Fibroblast of skin of right biceps (primary cell): Measurements from ENCODE around the gene TIMELESS.
"Not testable (repeated sequence)": the region's sequence is repeated elsewhere in the genome, so short reads cannot be mapped to it uniquely, and the experiment has no call there.

Experiments used
- DNase-seq: peaks from one replicate; pipeline ENCODE4 v3.0.0-alpha.2; 2013

The TIMELESS gene, protein sequence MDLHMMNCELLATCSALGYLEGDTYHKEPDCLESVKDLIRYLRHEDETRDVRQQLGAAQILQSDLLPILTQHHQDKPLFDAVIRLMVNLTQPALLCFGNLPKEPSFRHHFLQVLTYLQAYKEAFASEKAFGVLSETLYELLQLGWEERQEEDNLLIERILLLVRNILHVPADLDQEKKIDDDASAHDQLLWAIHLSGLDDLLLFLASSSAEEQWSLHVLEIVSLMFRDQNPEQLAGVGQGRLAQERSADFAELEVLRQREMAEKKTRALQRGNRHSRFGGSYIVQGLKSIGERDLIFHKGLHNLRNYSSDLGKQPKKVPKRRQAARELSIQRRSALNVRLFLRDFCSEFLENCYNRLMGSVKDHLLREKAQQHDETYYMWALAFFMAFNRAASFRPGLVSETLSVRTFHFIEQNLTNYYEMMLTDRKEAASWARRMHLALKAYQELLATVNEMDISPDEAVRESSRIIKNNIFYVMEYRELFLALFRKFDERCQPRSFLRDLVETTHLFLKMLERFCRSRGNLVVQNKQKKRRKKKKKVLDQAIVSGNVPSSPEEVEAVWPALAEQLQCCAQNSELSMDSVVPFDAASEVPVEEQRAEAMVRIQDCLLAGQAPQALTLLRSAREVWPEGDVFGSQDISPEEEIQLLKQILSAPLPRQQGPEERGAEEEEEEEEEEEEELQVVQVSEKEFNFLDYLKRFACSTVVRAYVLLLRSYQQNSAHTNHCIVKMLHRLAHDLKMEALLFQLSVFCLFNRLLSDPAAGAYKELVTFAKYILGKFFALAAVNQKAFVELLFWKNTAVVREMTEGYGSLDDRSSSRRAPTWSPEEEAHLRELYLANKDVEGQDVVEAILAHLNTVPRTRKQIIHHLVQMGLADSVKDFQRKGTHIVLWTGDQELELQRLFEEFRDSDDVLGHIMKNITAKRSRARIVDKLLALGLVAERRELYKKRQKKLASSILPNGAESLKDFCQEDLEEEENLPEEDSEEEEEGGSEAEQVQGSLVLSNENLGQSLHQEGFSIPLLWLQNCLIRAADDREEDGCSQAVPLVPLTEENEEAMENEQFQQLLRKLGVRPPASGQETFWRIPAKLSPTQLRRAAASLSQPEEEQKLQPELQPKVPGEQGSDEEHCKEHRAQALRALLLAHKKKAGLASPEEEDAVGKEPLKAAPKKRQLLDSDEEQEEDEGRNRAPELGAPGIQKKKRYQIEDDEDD

DNA sequence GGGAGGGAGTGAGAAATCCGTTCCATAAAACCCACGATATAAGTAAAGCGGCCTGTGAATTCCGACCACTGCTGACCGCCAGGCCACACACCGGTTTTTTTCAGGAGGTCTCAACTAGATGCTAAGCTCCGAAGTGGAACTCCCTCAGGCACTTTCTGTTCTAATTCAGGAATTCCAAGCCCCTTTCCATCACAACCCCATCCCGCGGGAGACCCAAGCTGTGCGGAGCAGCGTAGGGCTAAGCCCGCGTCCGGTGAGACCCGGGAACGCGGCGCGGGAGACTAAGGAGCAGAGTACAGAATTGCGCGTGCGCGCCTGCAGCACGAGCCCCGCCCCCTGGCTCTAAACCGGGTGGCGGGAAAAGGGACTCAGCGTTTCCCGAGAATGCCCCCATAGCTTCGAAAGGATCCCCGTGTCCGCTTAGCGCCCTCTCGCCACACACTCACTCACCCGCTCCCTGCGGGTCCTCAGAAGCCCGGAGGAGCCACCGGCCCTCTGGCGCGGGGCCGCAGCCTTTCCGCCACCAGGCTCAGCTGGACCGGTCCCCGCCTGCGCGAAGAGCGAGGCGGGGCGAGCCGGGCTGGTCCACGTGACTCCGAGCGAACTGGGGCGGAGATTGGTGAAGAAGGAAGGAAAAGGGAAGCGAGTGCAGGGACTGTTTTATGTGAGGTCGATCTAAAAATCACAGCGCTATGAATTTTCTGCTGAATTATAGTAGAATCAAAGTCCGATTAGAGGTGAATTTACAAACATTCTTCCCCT, at the start of gene TIMELESS:
Gene TIMELESS, minus strand, starts transcription at position 567 of the 762 bp plus-strand sequence. CDS start 15,256 bp downstream, outside the sequence.
- DNase-seq = peak; percentile 89

DNA sequence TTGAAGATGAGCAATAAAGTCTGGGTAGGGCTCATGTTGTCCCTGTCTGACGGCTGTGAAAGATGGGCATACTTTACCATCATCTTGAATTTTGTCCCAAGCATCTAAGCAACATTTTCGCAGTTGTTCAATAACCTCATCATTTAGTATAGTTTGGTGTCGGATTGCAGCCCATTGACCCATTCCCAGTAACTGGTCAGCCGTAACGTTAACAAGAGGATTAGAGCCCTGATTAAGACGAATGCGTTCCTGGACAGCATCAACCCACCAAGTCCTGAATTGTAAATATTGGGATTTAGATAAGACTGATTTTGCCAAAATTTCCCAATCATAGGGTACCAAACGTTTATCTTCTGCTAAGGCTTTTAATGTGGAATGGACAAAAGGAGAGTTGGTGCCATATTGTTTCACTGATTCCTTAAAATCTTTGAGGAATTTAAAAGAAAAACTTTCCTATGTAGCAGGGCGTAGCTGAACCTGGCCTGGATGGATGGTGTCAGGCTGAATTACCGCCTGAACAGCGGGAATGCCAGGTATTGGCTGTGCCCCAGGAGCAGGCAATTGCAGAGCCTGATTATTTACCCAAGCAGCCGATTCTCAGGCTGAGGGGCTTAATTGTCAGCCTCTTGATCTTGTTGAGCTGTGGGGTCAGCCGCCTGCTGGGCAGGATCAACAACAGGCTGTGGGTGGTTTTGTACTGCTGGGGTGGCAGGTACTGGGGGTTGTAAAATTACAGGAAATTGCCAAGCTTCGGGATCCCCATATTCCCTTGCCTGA, 49.1 kb upstream of the TIMELESS start:
- DNase-seq = not testable (repeated sequence)

DNA sequence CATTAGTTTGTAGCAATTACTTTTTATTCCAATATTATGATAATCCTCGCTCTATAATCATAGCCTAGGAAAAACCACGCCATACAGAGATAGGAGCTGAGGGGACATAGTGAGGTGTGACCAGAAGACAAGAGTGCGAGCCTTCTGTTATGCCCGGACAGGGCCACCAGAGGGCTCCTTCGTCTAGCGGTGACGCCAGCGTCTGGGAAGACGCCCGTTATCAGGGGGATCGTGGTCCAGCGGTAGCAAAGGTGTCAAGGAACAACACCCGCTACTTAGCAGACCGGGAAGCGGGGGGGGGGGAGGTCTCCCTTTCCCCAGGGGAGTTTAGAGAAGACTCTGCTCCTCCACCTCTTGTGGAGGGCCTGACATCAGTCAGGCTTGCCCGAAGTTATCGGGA, 47.5 kb upstream of the TIMELESS start:
- DNase-seq = peak; percentile 34

DNA sequence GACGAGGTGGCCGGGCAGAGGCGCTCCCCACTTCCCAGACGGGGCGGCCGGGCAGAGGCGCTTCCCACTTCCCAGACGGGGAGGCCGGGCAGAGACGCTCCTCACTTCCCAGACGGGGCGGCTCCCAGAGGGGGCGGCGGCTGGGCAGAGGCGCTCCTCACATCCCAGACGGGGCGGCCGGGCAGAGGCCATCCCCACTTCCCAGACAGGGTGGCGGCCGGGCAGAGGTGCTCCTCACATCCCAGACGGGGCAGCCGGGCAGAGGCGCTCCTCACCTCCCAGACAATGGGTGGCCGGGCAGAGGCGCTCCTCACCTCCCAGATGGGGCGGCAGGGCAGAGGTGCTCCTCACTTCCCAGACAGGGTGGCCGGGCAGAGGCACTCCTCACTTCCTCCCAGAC, 45.3 kb upstream of the TIMELESS start:
- DNase-seq = not testable (repeated sequence)

DNA sequence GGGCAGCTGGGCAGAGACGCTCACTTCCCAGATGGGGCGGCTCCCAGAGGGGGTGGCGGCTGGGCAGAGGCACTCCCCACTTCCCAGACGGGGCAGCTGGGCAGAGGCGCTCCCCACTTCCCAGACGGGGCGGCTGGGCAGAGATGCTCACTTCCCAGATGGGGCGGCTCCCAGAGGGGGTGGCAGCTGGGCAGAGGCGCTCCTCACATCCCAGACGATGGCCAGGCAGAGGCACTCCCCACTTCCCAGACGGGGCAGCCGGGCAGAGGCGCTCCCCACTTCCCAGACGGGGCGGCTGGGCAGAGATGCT, 44.8 kb upstream of the TIMELESS start:
- not testable (repeated sequence) for DNase-seq

DNA sequence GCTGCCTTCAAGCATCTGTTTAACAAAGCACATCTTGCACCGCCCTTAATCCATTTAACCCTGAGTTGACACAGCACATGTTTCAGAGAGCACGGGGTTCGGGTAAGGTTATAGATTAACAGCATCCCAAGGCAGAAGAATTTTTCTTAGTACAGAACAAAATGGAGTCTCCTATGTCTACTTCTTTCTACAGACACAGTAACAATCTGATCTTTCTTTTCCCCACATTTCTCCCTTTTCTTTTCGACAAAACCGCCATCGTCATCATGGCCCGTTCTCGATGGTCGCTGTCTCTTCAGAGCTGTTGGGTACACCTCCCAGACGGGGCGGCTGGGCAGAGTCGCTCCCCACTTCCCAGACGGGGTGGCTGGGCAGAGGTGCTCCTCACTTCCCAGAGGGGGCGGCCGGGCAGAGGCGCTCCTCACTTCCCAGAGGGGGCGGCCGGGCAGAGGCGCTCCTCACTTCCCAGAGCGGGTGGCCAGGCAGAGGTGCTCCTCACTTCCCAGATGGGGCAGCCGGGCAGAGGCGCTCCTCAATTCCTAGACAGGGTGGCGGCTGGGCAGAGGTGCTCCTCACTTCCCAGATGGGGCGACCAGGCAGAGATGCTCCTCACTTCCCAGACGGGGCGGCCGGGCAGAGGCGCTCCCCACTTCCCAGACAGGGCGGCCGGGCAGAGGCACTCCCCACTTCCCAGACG, 44.3 kb upstream of the TIMELESS start:
- DNase-seq = not testable (repeated sequence)

DNA sequence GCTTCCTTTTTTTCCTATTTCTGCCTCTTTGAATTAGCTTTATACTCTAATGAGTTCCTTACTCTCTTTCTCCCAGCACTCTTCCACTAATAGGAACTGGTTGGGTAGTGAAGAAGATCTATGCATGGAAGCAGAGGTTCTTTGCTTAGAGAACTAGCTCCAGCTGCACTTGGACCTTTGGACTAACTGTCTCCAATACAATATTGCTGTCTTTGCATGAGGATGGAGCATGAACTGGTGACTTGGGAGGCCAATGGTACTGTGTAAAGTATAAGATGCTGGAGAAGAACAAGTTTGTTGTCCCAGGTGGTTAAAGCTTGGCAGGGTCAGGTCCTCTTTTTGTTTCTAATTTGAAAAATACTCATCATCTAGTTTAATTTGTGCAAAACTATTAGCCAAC, 41.1 kb upstream of the TIMELESS start:
- no peak for DNase-seq

DNA sequence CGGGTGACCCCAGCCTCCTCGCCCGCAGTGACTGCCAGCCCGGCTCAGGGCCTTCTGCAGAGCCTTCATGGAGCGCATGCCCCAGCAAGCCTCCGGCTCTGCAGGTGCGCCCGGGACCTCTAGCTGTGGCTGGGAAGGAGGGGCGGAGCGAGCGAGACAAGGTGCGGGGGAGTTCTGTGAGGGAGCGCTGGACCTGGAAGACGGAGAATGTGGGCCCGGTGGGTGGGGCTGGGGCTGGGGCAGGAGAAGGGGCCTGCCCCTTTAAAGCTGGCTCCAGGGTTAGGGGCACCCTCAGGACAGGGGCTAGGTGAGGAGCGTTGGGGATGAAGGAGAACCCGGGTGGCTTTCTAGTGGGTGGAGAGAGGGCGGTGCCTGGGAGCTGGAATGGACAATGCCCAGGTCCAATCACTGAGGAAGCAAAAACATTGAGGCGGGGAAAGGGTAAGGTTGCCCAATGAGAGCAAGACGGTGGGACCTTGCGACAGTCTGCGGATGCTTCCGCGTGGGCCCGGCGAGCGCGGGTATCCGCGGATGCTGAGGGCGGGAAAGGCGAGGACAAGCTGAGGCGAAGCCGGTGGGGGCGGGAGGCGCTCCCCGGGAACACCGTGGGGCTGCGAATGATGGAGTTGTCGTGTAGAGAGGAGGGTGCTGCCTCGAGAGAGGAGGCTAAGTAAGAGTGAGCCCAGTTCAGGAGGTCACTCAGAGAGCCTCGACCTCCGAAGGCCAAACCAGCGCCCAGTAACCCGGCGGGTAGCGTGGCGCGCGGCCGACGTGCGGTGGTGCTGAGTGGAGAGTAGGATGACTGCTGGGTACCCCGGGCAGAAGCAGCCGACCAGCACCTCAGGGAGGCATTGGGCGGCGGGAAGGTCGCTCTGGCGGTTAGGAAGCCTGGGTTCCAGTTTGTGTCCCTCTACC, 39.1 kb upstream of the TIMELESS start, which contains the start of gene GLS2:
Gene GLS2, minus strand, starts transcription at position 121 of the 915 bp plus-strand sequence. Its CDS starts 43 bp downstream, at position 78.
- peak; percentile 70 for DNase-seq

DNA sequence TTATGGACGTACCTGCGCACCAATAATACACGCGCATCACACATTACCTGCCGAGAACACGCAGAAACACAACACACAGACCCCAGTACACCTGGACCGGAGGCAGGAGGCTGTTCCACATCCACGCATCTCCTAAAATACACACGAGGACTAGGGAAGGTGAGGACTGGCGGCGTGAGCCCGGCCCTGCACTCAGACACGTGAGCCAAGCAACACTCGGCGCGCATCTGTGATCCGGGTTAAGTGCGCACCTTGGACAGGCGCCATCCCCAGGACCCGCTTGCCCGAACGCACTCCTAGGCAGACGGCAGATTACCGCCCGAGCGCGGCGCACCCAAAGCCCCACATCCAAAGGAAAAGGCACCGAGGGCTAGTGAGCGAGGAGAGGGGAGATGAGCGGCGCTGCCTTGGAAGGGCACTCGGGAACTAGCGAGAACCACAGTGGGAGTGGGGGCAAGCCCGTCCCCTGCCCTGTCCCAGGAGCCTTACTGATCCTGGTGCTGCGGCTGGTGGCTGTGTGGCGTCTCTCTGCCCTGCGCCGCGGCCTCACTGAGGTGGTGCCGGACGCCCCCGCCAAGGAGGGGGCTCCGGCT, 38.3 kb upstream of the TIMELESS start:
- DNase-seq = peak; percentile 10

DNA sequence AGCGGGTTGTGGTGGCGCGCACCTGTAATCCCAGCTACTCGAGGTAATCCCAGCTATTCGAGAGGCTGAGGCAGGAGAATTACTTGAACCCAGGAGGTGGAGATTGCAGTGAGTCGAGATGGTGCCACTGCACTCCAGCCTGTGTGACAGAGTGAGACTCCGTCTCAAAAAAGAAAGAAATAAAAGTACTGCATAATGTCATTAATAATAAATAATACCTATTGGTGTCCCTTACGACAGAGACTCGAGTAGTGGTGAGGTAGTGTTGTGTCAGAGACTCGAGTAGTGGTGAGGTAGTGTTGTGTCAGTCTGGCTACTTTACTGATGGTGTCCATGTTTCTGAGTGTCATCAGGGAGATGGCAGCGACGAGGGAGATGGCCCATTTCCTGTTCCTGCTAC, 37.5 kb upstream of the TIMELESS start:
- no peak for DNase-seq

DNA sequence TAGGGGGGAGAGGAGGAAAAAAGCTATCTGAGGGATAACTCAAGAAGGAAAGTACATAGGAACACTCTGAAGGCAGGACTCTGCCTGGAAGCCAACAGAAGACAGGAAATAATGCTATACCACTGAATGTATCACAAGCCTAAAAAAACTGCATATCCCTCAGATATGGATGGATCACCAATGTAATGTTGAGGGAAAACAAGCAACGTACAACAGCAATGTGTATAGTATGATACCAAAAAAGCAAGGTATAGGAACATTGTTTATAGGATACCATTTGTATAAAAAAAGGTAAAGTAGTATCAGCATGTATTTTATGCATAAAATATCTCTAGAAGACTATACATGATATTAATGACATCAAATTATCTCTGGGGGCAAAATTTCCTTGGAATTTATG, 35.3 kb upstream of the TIMELESS start:
- DNase-seq = no peak

DNA sequence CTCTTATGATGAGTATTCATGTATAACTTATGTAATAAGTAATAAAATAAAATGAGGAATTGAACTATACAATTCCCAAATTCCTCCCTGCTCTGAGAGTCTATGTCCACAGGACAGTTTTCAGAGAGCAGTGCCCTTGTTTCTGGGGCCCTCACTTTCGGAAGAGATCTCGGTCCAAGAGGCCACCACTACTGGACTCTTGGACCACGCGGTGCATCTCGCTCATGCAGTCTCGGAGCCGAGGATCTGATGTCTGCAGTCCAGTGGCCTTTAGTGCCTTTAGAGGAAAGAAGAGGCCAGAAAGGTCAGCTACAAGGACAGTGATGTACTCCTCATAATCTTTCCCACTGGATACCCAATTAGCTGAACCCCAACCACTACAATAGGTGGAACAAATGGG, 30.4 kb upstream of the TIMELESS start:
- no peak for DNase-seq

DNA sequence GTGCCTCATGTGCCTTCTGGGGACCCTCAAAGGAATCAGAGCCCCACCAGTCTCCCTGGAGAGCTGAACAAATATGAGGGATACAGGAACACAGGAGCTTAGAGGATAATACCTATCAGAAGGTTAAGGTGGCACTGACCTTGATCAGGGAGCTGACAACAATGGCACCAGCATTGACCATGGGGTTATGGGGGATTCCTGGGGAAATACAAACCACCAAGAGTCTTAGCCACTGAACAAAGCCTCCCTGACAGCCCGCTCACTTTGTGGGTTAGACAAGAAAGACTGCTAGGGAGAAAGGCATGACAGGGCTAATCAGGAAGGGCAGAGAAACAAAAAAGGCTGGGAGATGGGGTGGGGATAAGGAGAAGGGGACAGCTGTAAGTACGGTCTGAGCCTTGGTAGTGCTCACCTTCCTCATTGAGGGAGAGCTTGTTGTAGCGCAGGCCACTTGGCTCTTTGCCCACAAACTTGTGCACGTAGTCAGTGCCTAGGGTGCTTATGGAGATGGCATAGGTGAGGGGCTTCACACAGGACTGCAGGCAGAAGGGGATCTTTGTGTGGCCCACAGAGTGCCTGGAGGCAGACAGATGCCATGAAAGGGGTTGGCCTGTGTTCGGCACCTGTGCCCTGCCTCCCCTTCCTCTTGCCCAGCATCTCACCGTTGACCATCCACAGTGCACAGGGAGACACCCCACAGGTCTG, 28.4 kb upstream of the TIMELESS start:
- DNase-seq = no peak

DNA sequence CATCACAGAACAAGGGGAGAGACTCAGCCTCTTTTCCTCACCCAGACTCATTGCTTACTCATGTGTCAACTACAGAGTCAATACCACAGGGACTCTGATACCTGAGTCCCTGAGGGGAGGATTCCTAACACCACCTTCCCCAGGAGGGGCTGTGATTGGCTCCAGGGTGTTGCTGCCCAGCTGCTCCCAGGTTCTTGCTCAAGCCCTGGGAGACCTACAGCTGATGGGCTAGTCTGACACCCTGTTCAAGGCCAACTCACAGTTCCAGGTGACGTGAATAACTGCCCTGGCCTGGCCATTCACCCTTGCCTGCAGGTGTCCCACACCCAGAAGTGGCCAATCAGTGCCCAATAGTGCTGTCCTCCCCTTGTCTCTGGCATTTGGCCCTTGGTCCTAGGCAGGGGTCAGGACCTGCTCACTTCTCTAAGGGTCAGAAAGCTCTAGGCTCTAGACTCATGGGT, 27.8 kb upstream of the TIMELESS start:
- DNase-seq = no peak

DNA sequence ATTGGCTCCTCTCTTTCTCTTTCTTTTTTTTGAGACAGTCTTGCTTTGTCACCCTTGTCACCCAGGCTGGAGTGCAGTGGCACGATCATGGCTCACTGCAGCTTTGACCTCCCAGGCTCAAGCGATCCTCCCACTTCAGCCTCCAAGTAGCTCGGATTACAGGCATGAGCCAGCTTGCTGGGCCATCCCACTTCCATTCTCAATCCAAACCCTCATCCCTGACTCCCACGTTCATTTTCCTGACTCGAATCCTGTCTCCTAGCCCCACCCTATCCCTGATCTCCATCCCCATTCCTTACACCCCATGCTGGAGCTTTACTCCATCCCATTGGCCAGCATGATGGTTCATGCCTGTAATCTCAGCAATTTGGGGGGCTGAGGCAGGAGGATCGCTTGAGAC, 26.9 kb upstream of the TIMELESS start:
- no peak for DNase-seq

DNA sequence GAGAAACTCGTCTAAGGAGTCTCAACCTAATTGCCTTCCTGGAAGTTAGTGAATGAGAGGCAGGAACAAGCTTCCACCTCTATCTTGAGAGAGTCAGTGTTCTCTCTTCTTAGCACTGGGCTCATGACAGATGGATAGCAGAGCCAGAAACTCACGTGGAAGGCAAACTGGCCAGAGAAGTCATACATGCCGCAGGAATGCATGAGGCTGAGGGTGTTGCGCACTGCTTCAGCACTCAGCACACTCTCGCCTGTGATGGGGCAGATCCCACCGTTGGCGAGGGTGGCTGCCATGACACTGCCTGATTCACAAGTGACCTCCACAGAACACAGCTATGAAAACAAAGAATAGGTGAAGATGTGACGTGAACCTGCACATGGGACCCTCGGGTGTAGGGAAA, 25.2 kb upstream of the TIMELESS start:
- DNase-seq = no peak

DNA sequence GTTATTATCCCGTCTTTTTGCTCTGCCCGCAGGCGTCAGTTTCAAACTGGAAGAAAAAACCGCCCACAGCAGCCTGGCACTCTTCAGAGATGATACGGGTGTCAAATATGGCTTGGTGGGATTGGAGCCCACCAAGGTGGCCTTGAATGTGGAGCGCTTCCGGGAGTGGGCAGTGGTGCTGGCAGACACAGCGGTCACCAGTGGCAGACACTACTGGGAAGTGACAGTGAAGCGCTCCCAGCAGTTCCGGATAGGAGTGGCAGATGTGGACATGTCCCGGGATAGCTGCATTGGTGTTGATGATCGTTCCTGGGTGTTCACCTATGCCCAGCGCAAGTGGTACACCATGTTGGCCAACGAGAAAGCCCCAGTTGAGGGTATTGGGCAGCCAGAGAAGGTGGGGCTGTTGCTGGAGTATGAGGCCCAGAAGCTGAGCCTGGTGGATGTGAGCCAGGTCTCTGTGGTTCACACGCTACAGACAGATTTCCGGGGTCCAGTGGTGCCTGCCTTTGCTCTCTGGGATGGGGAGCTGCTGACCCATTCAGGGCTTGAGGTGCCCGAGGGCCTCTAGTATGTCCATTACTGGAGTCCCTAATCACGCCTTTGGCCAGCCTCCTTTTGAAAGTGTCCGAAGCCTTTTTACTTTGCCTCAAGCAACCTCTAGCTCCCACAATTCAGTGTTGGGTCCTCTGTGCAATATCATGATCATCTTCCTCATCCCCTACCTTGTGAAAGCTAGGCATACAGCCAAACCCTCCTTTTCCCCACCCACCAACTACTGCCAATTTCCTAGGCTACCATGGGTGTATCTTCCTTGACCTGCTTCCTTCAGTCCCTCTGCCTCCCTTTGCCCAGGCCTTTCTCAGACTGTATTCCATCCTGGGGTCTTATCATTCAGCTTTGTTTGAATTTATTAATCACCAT, 20.0 kb upstream of the TIMELESS start:
- no peak for DNase-seq
